H1 (cell line): ENCODE measurements around the gene FAM184B. TPM values are rescaled to one million over a fixed set of nuclear protein-coding genes. Genes with fewer than 3 reads are reported as not detected.

Experiments used
- CTCF ChIA-PET: fragments of 300-600 bp; sonication (Branson Sonifier 250); formaldehyde crosslinking; loops from one replicate; lab custom pipeline; 2021; ENCODE audit not compliant: partially characterized antibody; lab: Charles Lee
- POLR2A ChIA-PET: fragments of 300-600 bp; sonication (Branson Sonifier 250); formaldehyde crosslinking; loops from one replicate; lab custom pipeline; 2021; ENCODE audit warnings: inconsistent platforms; ENCODE audit not compliant: partially characterized antibody; lab: Charles Lee
- DNase-seq, 2 experiments: peaks; one replicate each; pipeline versions ENCODE4 v3.0.0 to v3.0.0-alpha.2; 2010 to 2022; ENCODE audit warnings: low spot score in 2 of 2, low read depth in 1 of 2, mixed read lengths in 1 of 2
- FAIRE-seq: peaks from 2 replicates; lab custom pipeline; 2011; peaks lifted over from hg19 to GRCh38; lab: Jason Lieb, UNC
- H2AFZ ChIP-seq: 2 replicates; pipeline ENCODE4 v1.8.1; 2012; ENCODE audit warnings: low read length, inconsistent platforms
- H2AK5ac ChIP-seq: 2 replicates; pipeline ENCODE4 v1.6.1; 2013; ENCODE audit warnings: low read depth, low read length
- H2BK120ac ChIP-seq: replicated peaks from 2 replicates; pipeline ENCODE3; 2013; ENCODE audit warnings: low read depth, low read length, inconsistent platforms
- H2BK12ac ChIP-seq: 2 replicates; pipeline ENCODE4 v1.6.1; 2013; ENCODE audit warnings: low read depth, low read length
- H2BK15ac ChIP-seq: 2 replicates; pipeline ENCODE4 v1.6.1; 2013; ENCODE audit warnings: low read length
- H2BK20ac ChIP-seq: 2 replicates; pipeline ENCODE4 v1.6.1; 2013; ENCODE audit warnings: low read length
- H2BK5ac ChIP-seq: 2 replicates; pipeline ENCODE4 v1.6.1; 2013; ENCODE audit warnings: low read depth, low read length
- H3K14ac ChIP-seq: 2 replicates; pipeline ENCODE4 v1.6.1; 2013; ENCODE audit warnings: inconsistent platforms; ENCODE audit not compliant: insufficient read length
- H3K18ac ChIP-seq: 2 replicates; pipeline ENCODE4 v1.6.1; 2013; ENCODE audit warnings: low read length; ENCODE audit errors: extremely low read depth
- H3K23ac ChIP-seq: 2 replicates; pipeline ENCODE4 v1.6.1; 2013; ENCODE audit warnings: inconsistent platforms; ENCODE audit not compliant: insufficient read length
- H3K23me2 ChIP-seq: 2 replicates; pipeline ENCODE4 v1.6.1; 2013; ENCODE audit warnings: low read depth, low read length
- H3K27ac ChIP-seq: 2 replicates; pipeline ENCODE4 v1.6.1; 2011; ENCODE audit warnings: low read depth, low read length, inconsistent platforms
- H3K27me3 ChIP-seq, 4 experiments: replicated peaks in 1 of 4; 1 replicate in 1 of 4; 2 replicates in 3 of 4; pipeline versions ENCODE4 v1.6.1 to v1.8.1; 2011 to 2013; ENCODE audit warnings: low read length in 3 of 4, mild to moderate bottlenecking in 3 of 4, inconsistent platforms in 2 of 4, mixed read lengths in 2 of 4, moderate library complexity in 1 of 4; ENCODE audit not compliant: control insufficient read depth in 3 of 4, insufficient read depth in 3 of 4; ENCODE audit errors: extremely low read depth in 1 of 4
- H3K36me3 ChIP-seq, 4 experiments: 2 replicates each; pipeline versions ENCODE4 v1.6.1 to v1.8.1; 2011 to 2013; ENCODE audit warnings: mild to moderate bottlenecking in 4 of 4, low read length in 3 of 4, moderate library complexity in 2 of 4, control low read depth in 1 of 4, inconsistent platforms in 1 of 4; ENCODE audit not compliant: insufficient read depth in 4 of 4, control insufficient read depth in 2 of 4
- H3K4ac ChIP-seq: replicated peaks from 2 replicates; pipeline ENCODE3; 2013; ENCODE audit warnings: low read length, low read depth, mixed read lengths, inconsistent platforms; ENCODE audit not compliant: insufficient read length
- H3K4me1 ChIP-seq, 4 experiments: replicated peaks in 1 of 4; 1 replicate in 1 of 4; 2 replicates in 3 of 4; pipeline versions ENCODE4 v1.6.1 to v1.8.1; 2011 to 2013; ENCODE audit warnings: low read length in 3 of 4, inconsistent platforms in 2 of 4, mixed read lengths in 1 of 4; ENCODE audit not compliant: insufficient read depth in 4 of 4, control insufficient read depth in 3 of 4
- H3K4me2 ChIP-seq, 2 experiments: 2 replicates each; pipeline versions ENCODE4 v1.6.1 to v1.8.1; 2011 to 2013; ENCODE audit warnings: low read depth in 2 of 2, low read length in 2 of 2, control low read depth in 1 of 2, inconsistent platforms in 1 of 2, mild to moderate bottlenecking in 1 of 2; ENCODE audit not compliant: insufficient read depth in 1 of 2
- H3K4me3 ChIP-seq, 4 experiments: fragments of 200-600, 300-600 bp in 1 of 4; sonication (generic), shearing (Covaris generic), sonication (Bioruptor Twin) in 1 of 4; 2 replicates each; pipeline versions ENCODE4 v1.5.1 to v1.8.1; 2011 to 2016; ENCODE audit warnings: low read length in 4 of 4, low read depth in 3 of 4, control low read depth in 2 of 4, inconsistent platforms in 2 of 4, mild to moderate bottlenecking in 2 of 4, mixed read lengths in 1 of 4, moderate library complexity in 1 of 4; ENCODE audit not compliant: insufficient read depth in 2 of 4; ENCODE audit errors: extremely low read depth in 1 of 4
- H3K56ac ChIP-seq: replicated peaks from 2 replicates; pipeline ENCODE3; 2013; ENCODE audit warnings: low read depth, mild to moderate bottlenecking, mixed read lengths, low read length, inconsistent platforms; ENCODE audit not compliant: insufficient read length
- H3K79me1 ChIP-seq: 2 replicates; pipeline ENCODE4 v1.6.1; 2013; ENCODE audit warnings: low read depth, low read length, control low read depth
- H3K79me2 ChIP-seq, 2 experiments: 2 replicates each; pipeline versions ENCODE4 v1.6.1 to v1.8.1; 2012 to 2013; ENCODE audit warnings: low read length in 2 of 2, mild to moderate bottlenecking in 2 of 2, inconsistent platforms in 1 of 2; ENCODE audit not compliant: insufficient read depth in 2 of 2, control insufficient read depth in 1 of 2
- H3K9ac ChIP-seq, 4 experiments: replicated peaks in 1 of 4; 1 replicate in 1 of 4; 2 replicates in 3 of 4; pipeline versions ENCODE4 v1.6.1 to v1.8.1; 2011 to 2013; ENCODE audit warnings: low read depth in 3 of 4, low read length in 3 of 4, control low read depth in 2 of 4, mild to moderate bottlenecking in 2 of 4, moderate library complexity in 2 of 4, inconsistent platforms in 1 of 4; ENCODE audit errors: extremely low read depth in 1 of 4
- H3K9me3 ChIP-seq, 2 experiments: 2 replicates each; pipeline versions ENCODE4 v1.6.1 to v1.8.1; 2012 to 2013; ENCODE audit warnings: mild to moderate bottlenecking in 2 of 2, moderate library complexity in 2 of 2, control low read depth in 1 of 2, inconsistent platforms in 1 of 2, low read depth in 1 of 2, low read length in 1 of 2, mixed read lengths in 1 of 2; ENCODE audit not compliant: insufficient read depth in 2 of 2
- H4K20me1 ChIP-seq, 2 experiments: replicated peaks in 1 of 2; 2 replicates each; pipeline versions ENCODE3 to v1.8.1; 2011 to 2013; ENCODE audit warnings: inconsistent platforms in 2 of 2, low read length in 2 of 2, mild to moderate bottlenecking in 1 of 2; ENCODE audit not compliant: insufficient read depth in 2 of 2, control insufficient read depth in 1 of 2
- H4K5ac ChIP-seq: 2 replicates; pipeline ENCODE4 v1.6.1; 2013; ENCODE audit warnings: low read length, low read depth, mixed read lengths, inconsistent platforms; ENCODE audit not compliant: insufficient read length
- H4K8ac ChIP-seq: 2 replicates; pipeline ENCODE4 v1.8.0; 2013; ENCODE audit warnings: mild to moderate bottlenecking, moderate library complexity, low read length, inconsistent platforms; ENCODE audit not compliant: insufficient read depth; ENCODE audit errors: extremely low read depth
- H4K91ac ChIP-seq: replicated peaks from 2 replicates; pipeline ENCODE3; 2013; ENCODE audit warnings: low read length, mixed read lengths, inconsistent platforms; ENCODE audit not compliant: insufficient read length
- ASH2L ChIP-seq: fragments of 200-600, 300-600 bp; sonication (generic); IDR thresholded peaks from one replicate; pipeline ENCODE4 v1.7.1; 2017; ENCODE audit warnings: low read length
- BCL11A ChIP-seq, 2 experiments: IDR thresholded peaks; one replicate each; pipeline ENCODE4 v1.6.1; 2011; ENCODE audit warnings: low read depth in 2 of 2, low read length in 2 of 2, mild to moderate bottlenecking in 2 of 2
- CTCF ChIP-seq, 3 experiments: IDR thresholded peaks; 1 replicate in 2 of 3; 2 replicates in 1 of 3; pipeline versions ENCODE4 v1.5.1 to v1.6.1; 2011; ENCODE audit warnings: low read length in 3 of 3, mild to moderate bottlenecking in 3 of 3, inconsistent platforms in 2 of 3, low read depth in 1 of 3, moderate library complexity in 1 of 3; ENCODE audit not compliant: insufficient read depth in 1 of 3; ENCODE audit errors: control extremely low read depth in 1 of 3
- EZH2 ChIP-seq: fragments of 200-600 bp; sonication (generic); IDR thresholded peaks from 2 replicates; pipeline ENCODE4 v1.7.1; 2012; ENCODE audit warnings: low read depth, mild to moderate bottlenecking, moderate library complexity, low read length, inconsistent platforms; ENCODE audit not compliant: severe bottlenecking
- FOSL1 ChIP-seq: IDR thresholded peaks from 2 replicates; pipeline ENCODE4 v1.6.1; 2011; ENCODE audit warnings: mild to moderate bottlenecking, low read depth, low read length, moderate library complexity; ENCODE audit not compliant: insufficient read depth
- KDM1A ChIP-seq: fragments of 200-600, 300-600 bp; sonication (generic); IDR thresholded peaks from 2 replicates; pipeline ENCODE4 v1.7.1; 2016; ENCODE audit warnings: mild to moderate bottlenecking, low read length, borderline replicate concordance
- SIRT6 ChIP-seq: IDR thresholded peaks from one replicate; pipeline ENCODE4 v1.7.1; 2012; ENCODE audit warnings: low read length, inconsistent platforms
- SP4 ChIP-seq: IDR thresholded peaks from 2 replicates; pipeline ENCODE4 v1.6.1; 2012; ENCODE audit warnings: low read length, inconsistent platforms
- SUZ12 ChIP-seq: fragments of 200-600 bp; sonication (generic); IDR thresholded peaks from 2 replicates; pipeline ENCODE4 v1.6.1; 2012; ENCODE audit warnings: mild to moderate bottlenecking, inconsistent platforms, low read length, moderate library complexity, mixed read lengths
- TCF12 ChIP-seq: IDR thresholded peaks from 2 replicates; pipeline ENCODE4 v1.6.1; 2011; ENCODE audit warnings: low read depth, mild to moderate bottlenecking, low read length
- TEAD4 ChIP-seq: IDR thresholded peaks from 2 replicates; pipeline ENCODE4 v1.6.1; 2012; ENCODE audit warnings: low read depth, low read length, inconsistent platforms, mixed read lengths
- WGBS, 2 experiments: shearing (Covaris generic) in 1 of 2; methylation state at CpG; one replicate each; pipeline versions ENCODE4 v1.1.6 to v1.1.7; 2013 to 2015; ENCODE audit warnings: low lambda C conversion rate in 2 of 2, mixed read lengths in 2 of 2, inconsistent platforms in 1 of 2, low coverage in 1 of 2, missing lambda C conversion rate in 1 of 2; ENCODE audit not compliant: insufficient replicate concordance in 2 of 2, insufficient coverage in 1 of 2, insufficient read length in 1 of 2; ENCODE audit errors: extremely low coverage in 1 of 2, missing lambda C conversion rate in 1 of 2; 5-methylcytosine and 5-hydroxymethylcytosine counted together
- polyA plus RNA-seq, 7 experiments: library from polyadenylated mRNA; depleted of rRNA in 3 of 7; stranded (reverse) in 5 of 7; unstranded in 2 of 7; fragments of >200 nt in 5 of 7; fragments of 200-250 nt in 2 of 7; gene quantifications; 1 replicate in 5 of 7; 2 replicates in 1 of 7; 4 replicates in 1 of 7; pipeline versions ENCODE4 v1.2.1 to v1.2.3, GENCODE V29; 2011 to 2013; ENCODE audit warnings: missing spikeins in 2 of 7, mixed read lengths in 2 of 7
- total RNA-seq: library from RNA; stranded (reverse); fragmentation: NEBNext Ultra II Directional; extraction: Animal tissue kit (Norgen Biotek cat#: 25700); gene quantifications from 2 replicates; pipeline ENCODE4 v1.2.1, GENCODE V29; 2021

Gene FAM184B
- total and polyA plus RNA-seq, 2 of the 8 experiments (the other 6 are each of a cell fraction or from before 2014, with no cell fraction given): 0.05 to 0.39 TPM

GRCh38 chr4:17769406-17770174 lies 11.8 kb downstream of the FAM184B start:
- no peak overlapping the region for H3K14ac ChIP-seq
- no peaks in the 10 kb centered on the region for H3K27me3 ChIP-seq
- POLR2A ChIA-PET: no interaction called here
- no peak overlapping the region for H3K9ac ChIP-seq
- no peak overlapping the region for H3K4me3 ChIP-seq
- no peak overlapping the region for H2BK120ac ChIP-seq
- H2AK5ac ChIP-seq: no peak overlapping the region
- no peak overlapping the region for H2BK12ac ChIP-seq
- no peak overlapping the region for H3K18ac ChIP-seq
- no peak overlapping the region for H3K23ac ChIP-seq
- no peak overlapping the region for H2BK5ac ChIP-seq
- H2AFZ ChIP-seq: no peak overlapping the region
- H3K23me2 ChIP-seq: no peaks in the 10 kb centered on the region
- no peak for DNase-seq
- H3K9me3 ChIP-seq: peaks cover 0 to 15% of the 10 kb centered on the region in 2 experiments; a peak in 3 of 4 replicates
- no peaks in the 10 kb centered on the region for H4K20me1 ChIP-seq
- H4K8ac ChIP-seq: no peak overlapping the region
- no peak for TF ChIP-seq ASH2L
- no peak for TF ChIP-seq TCF12
- TF ChIP-seq SUZ12: no peak
- TF ChIP-seq TEAD4: no peak
- no peak for TF ChIP-seq EZH2
- no peak for TF ChIP-seq FOSL1
- no peak for TF ChIP-seq SP4
- TF ChIP-seq CTCF (IDR thresholded peaks at IDR 0.05; ENCODE audit: control extremely low read depth in 1 of 3, insufficient read depth in 1 of 3, low read depth in 1 of 3, low read length in 3 of 3): no peak
- no peak for TF ChIP-seq KDM1A
- TF ChIP-seq BCL11A (IDR thresholded peaks at IDR 0.05; ENCODE audit: low read depth in 2 of 2, low read length in 2 of 2): no peak
- no peak for TF ChIP-seq SIRT6
- H2BK15ac ChIP-seq: no peak overlapping the region
- H3K79me1 ChIP-seq: no peaks in the 10 kb centered on the region
- no peak overlapping the region for H2BK20ac ChIP-seq
- H3K79me2 ChIP-seq: no peaks in the 10 kb centered on the region
- FAIRE-seq: no peak
- H4K5ac ChIP-seq: no peak overlapping the region
- H4K91ac ChIP-seq: no peak overlapping the region
- CTCF ChIA-PET: interaction anchor here (0.5 kb wide), 1 partner anchor 47 kb away, joined by 4 read pairs; no protein-coding TSS in a partner anchor
- H3K56ac ChIP-seq: no peak overlapping the region
- H3K4me2 ChIP-seq: no peak overlapping the region
- no peaks in the 10 kb centered on the region for H3K4me1 ChIP-seq
- 90% methylated on average over 8 of the region's 8 CpGs; no CpG with 5 or more reads in 1 of the 2 experiments for WGBS, 2 experiments
- H3K27ac ChIP-seq: no peak overlapping the region
- H3K4ac ChIP-seq: no peak overlapping the region
- H3K36me3 ChIP-seq: no peaks in the 10 kb centered on the region
